OCI-LY7 (cell line): Measurements from ENCODE around the gene SLC25A21.

Experiments
- CTCF ChIP-seq: fragments of 200-600 bp; sonication (generic); conservative IDR thresholded peaks from 2 replicates; pipeline ENCODE4 v1.5.1; 2014; ENCODE audit warnings: mild to moderate bottlenecking, antibody characterized with exemption, low read length, moderate library complexity, mixed read lengths
- EZH2phosphoT487 ChIP-seq: fragments of 200-600 bp; sonication (generic); IDR thresholded peaks from 2 replicates; pipeline ENCODE4 v1.6.1; 2018; ENCODE audit warnings: low read depth, borderline replicate concordance, mild to moderate bottlenecking, mixed run types, antibody characterized with exemption, low read length, moderate library complexity, mixed read lengths

GRCh38 chr14:36974985-36975384 is 197.4 kb downstream of the SLC25A21 start:
- TF ChIP-seq CTCF = no peak
- TF ChIP-seq EZH2phosphoT487 = no peak
